Neuron (in vitro differentiated cells): Measurements from ENCODE around the gene TSPEAR.
"Not testable (repeated sequence)": the region's sequence is repeated elsewhere in the genome, so short reads cannot be mapped to it uniquely, and the experiment has no call there.

Experiments used
- H2AFZ ChIP-seq: one replicate; pipeline ENCODE4 v1.6.1; 2013; ENCODE audit warnings: low read depth, mild to moderate bottlenecking, inconsistent platforms, low read length, moderate library complexity
- H3K27me3 ChIP-seq: one replicate; pipeline ENCODE4 v1.6.1; 2013; ENCODE audit warnings: low read length; ENCODE audit not compliant: insufficient read depth
- H3K36me3 ChIP-seq: one replicate; pipeline ENCODE4 v1.6.1; 2013; ENCODE audit warnings: low read length; ENCODE audit not compliant: insufficient read depth
- H3K4me1 ChIP-seq: one replicate; pipeline ENCODE4 v1.6.1; 2013; ENCODE audit warnings: low read length; ENCODE audit not compliant: insufficient read depth
- H3K4me3 ChIP-seq: 2 replicates; pipeline ENCODE4 v1.5.1; 2013; ENCODE audit warnings: mild to moderate bottlenecking, low read length, moderate library complexity
- H3K9me3 ChIP-seq: one replicate; pipeline ENCODE4 v1.6.1; 2013; ENCODE audit warnings: low read length

Gene TSPEAR

GRCh38 chr21:44667612-44668011, 43.8 kb downstream of the TSPEAR start:
- H3K4me1 ChIP-seq, result no peaks in the 10 kb centered on the region
- H3K4me3 ChIP-seq, result no peak overlapping the region
- no peak overlapping the region for H2AFZ ChIP-seq
- H3K9me3 ChIP-seq, result peaks cover 8% of the 10 kb centered on the region
- H3K36me3 ChIP-seq, result no peaks in the 10 kb centered on the region
- H3K27me3 ChIP-seq, result no peaks in the 10 kb centered on the region

DNA sequence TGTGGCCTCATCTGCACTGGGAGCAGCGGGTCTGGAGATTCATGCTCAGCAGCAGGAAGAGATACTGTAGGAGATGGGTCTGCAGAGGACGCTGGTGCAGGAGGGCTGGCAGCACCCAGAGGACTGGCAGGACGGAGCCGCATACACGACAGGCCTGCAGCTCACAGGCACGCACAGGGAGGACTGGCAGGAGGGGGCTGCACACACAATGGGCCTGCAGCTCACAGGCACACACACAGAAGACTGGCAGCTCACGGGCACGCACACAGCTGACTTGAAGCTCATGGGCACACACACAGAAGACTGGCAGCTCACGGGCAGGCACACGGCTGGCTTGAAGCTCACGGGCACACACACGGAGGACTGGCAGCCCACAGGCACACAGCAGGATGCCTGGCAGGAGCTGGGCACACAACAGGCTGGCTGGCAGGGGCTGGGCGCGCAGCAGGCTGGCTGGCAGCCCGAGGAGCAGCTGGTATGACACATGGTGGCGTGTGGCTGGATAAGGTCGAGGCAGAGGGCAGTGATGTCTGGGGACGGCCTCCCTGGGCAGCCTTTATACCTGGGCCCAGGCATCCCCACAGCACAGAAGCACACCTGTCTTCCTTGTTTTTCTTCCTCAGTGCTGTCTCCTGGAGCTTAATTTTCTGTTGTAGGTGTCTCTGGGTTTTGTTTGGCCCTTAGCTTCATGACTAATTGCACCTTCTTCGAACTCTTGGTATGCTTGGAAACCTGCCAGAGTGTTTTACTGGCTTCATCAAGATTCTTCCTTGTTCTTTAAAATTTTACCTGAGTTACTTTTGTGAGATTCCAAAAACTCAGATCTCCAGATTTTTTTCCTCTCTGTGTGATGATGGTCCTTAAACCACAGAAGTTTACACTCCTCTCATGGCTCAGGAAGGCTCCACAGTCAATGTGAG, 44.7 kb downstream of the TSPEAR start, which contains the start of gene KRTAP12-2:
TSS of gene KRTAP12-2 (minus strand) at position 527 of the 920 bp plus-strand sequence. CDS start at position 486, 41 bp downstream.
- H2AFZ ChIP-seq, result no peak within 1 kb of the TSS
- H3K4me1 ChIP-seq, result no peaks in the 10 kb centered on the region
- no peak within 1 kb of the TSS for H3K4me3 ChIP-seq
- H3K9me3 ChIP-seq, result peaks cover 6% of the 10 kb centered on the region
- no peaks in the 10 kb centered on the region for H3K36me3 ChIP-seq
- no peaks in the 10 kb centered on the region for H3K27me3 ChIP-seq

- Histone ChIP-seq H3K9me3 (peaks cover 2% of the 10 kb centered on the region), H3K4me1 (no peaks in the 10 kb centered on the region), H3K4me3 (no peak overlapping the region), H3K27me3 (no peaks in the 10 kb centered on the region), H2AFZ (no peak overlapping the region), H3K36me3 (no peaks in the 10 kb centered on the region)
Measured at GRCh38 chr21:44664691-44665090, 46.7 kb downstream of the TSPEAR start.

DNA sequence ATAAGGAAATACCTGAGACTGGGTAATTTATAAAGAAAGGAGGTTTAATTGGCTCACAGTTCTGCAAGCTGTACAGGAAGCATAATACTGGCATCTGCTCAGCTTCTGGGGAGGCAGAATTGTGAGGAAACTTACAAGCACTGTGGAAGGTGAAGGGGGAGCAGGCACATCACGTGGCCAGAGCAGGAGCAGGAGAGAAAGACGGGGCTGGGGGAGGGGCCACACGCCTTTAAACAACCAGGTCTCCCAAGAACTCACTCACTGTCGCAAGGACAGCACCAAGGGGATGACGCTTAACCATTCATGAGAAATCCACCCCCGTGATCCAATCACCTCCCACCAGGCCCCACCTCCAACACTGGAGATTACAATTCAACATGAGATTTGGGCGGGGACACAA, 49.8 kb downstream of the TSPEAR start:
- not testable (repeated sequence) for H3K27me3 ChIP-seq, H3K4me1 ChIP-seq, H3K4me3 ChIP-seq, H3K36me3 ChIP-seq, H2AFZ ChIP-seq, H3K9me3 ChIP-seq

GRCh38 chr21:44658913-44659595, 52.3 kb downstream of the TSPEAR start:
- H2AFZ ChIP-seq, result no peak overlapping the region
- H3K9me3 ChIP-seq, result no peaks in the 10 kb centered on the region
- H3K4me3 ChIP-seq, result no peak overlapping the region
- no peaks in the 10 kb centered on the region for H3K4me1 ChIP-seq
- H3K36me3 ChIP-seq, result no peaks in the 10 kb centered on the region
- H3K27me3 ChIP-seq, result no peaks in the 10 kb centered on the region

GRCh38 chr21:44658541-44658910, 52.8 kb downstream of the TSPEAR start:
- Histone ChIP-seq H2AFZ (no peak overlapping the region), H3K36me3 (no peaks in the 10 kb centered on the region), H3K4me1 (no peaks in the 10 kb centered on the region), H3K4me3 (no peak overlapping the region), H3K27me3 (no peaks in the 10 kb centered on the region), H3K9me3 (no peaks in the 10 kb centered on the region)

- H3K27me3 ChIP-seq, result no peaks in the 10 kb centered on the region
- no peaks in the 10 kb centered on the region for H3K9me3 ChIP-seq
- H3K4me1 ChIP-seq, result no peaks in the 10 kb centered on the region
- no peak within 1 kb of the TSS for H3K4me3 ChIP-seq
- no peaks in the 10 kb centered on the region for H3K36me3 ChIP-seq
- no peak within 1 kb of the TSS for H2AFZ ChIP-seq
Measured at GRCh38 chr21:44657635-44658540, 53.5 kb downstream of the TSPEAR start, which contains the start of gene KRTAP12-3. TSS of gene KRTAP12-3 (plus strand) at chr21:44657932. CDS start at chr21:44657980, 48 bp downstream.

- H3K4me3 ChIP-seq, result no peak overlapping the region
- H3K4me1 ChIP-seq, result no peaks in the 10 kb centered on the region
- H3K27me3 ChIP-seq, result no peaks in the 10 kb centered on the region
- no peaks in the 10 kb centered on the region for H3K36me3 ChIP-seq
- no peak overlapping the region for H2AFZ ChIP-seq
- H3K9me3 ChIP-seq, result no peaks in the 10 kb centered on the region
Measured at GRCh38 chr21:44656868-44657267, 54.5 kb downstream of the TSPEAR start.

DNA sequence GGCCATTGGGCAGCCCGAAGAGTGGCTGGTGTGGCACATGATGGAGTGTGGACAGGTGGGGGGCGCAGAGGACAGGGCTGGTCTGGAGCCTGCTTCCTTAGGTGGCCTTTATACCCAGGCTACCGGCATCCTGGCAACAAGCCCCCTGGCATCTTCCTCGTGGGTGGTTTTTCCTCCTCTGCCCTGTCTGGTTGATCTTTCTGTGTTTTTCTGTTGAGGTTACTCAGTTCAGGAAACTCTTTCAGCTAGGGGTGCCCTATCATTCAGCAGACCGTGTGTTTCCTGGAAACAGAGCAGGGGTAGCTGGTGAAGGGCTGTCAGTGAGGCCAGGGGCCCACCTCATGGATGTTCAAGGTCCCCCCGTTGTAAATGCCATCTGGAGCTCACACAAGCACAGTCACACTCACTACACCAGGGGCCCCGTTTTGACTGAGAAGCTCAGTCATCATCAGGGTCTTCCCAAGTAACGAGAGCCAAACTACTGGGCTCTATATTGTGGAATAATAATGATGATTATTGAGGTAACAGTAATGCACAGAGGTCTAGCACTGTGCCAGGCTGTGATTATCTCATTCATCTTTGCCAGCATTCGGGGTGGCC, 56.7 kb downstream of the TSPEAR start, which contains the start of gene KRTAP12-4:
TSS of gene KRTAP12-4 (minus strand) at position 84 of the 600 bp plus-strand sequence. CDS start at position 39, 45 bp downstream.
- H3K36me3 ChIP-seq, result no peaks in the 10 kb centered on the region
- H2AFZ ChIP-seq, result no peak within 1 kb of the TSS
- H3K4me1 ChIP-seq, result no peaks in the 10 kb centered on the region
- H3K4me3 ChIP-seq, result no peak within 1 kb of the TSS
- H3K27me3 ChIP-seq, result no peaks in the 10 kb centered on the region
- H3K9me3 ChIP-seq, result no peaks in the 10 kb centered on the region

DNA sequence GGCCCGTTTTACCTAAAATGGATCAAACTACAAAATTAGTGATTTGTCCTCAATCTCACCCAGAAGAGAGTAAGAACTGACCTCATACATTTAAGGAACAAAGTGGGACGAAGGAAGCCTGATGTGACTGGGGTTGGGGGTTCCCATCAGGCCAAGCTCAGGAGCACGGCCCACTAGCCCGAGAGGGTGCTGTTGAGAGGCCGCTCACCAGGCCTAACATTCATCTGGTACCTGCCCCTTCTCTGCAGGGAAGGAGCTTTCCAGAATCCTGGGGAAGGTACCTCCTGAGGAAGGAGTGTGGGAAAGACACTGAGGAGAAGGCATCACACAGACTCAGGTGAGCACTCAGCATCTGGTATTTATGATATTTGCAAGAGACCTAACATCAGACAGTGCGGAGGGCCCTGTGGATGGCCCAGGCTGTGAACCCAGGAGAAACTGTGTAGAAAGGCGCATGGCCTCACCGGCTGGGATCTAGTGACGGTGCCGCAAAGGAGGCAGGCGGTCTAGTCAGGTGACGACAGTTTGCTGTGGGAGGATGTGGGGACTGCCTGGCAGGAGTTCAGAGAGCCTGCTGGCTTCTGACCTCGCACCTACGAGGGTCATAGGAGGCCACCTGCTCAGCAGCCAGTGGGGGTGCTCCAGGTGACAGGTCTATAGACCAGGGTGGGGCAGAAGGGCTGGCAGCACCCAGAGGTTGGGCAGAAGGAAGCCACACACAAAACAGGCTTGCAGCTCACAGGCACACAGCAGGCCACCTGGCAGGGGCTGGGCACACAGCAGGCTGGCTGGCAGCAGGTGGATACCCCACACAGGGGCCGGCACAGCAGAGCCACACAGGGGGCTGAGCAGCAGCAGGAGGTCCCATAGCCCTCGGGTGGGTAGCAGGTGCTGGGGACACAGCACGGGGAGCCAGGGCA, 57.5 kb downstream of the TSPEAR start:
- H3K4me3 ChIP-seq, result no peak overlapping the region
- no peaks in the 10 kb centered on the region for H3K9me3 ChIP-seq
- no peaks in the 10 kb centered on the region for H3K27me3 ChIP-seq
- H3K36me3 ChIP-seq, result no peaks in the 10 kb centered on the region
- no peaks in the 10 kb centered on the region for H3K4me1 ChIP-seq
- no peak overlapping the region for H2AFZ ChIP-seq

DNA sequence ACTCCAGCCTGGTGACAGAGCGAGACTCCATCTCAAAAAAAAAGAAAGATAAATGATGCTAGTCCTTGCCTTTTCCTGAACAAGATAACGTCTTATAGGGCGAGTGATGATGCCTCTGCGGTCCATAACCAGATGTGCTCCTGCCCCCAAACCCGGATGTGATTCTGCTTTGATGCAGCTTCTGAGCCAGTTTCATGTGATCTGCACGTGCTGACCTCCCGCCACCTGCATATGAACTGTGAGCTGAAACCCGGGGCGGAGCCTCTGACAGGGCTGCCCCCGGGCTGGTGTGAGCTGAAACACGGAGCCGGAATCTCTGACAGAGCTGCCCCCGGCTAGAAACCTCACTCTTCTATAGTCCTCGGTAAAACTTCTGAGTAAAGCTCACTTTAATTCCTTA, 58.2 kb downstream of the TSPEAR start:
- no peaks in the 10 kb centered on the region for H3K9me3 ChIP-seq
- no peaks in the 10 kb centered on the region for H3K27me3 ChIP-seq
- no peak overlapping the region for H3K4me3 ChIP-seq
- H2AFZ ChIP-seq, result no peak overlapping the region
- H3K4me1 ChIP-seq, result no peaks in the 10 kb centered on the region
- H3K36me3 ChIP-seq, result no peaks in the 10 kb centered on the region
